NCI-H146 treated with DMSO at 0.1 percent for 48 hours (cell line): ENCODE measurements around the gene PLAGL1.
"Not testable (repeated sequence)": the region's sequence is repeated elsewhere in the genome, so short reads cannot be mapped to it uniquely, and the experiment has no call there.

ENCODE experiments used
- DNase-seq: peaks from one replicate; lab custom pipeline; 2025; ENCODE audit not compliant: unreplicated experiment; lab: John Stamatoyannopoulos, UW

Gene PLAGL1

DNA sequence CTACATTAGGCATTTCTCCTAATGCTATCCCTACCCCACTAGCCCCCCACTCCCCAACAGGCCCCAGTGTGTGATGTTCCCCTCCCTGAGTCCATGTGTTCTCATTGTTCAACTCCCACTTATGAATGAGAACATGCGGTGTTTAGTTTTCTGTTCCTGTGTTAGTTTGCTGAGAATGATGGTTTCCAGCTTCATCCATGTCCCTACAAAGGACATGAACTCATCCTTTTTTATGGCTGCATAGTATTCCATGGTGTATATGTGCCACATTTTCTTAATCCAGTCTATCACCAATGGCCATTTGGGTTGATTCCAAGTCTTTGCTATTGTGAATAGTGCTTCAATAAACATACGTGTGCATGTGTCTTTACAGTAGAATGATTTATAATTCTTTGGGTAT lies 1.6 kb upstream of the PLAGL1 start:
- not testable (repeated sequence) for DNase-seq

DNA sequence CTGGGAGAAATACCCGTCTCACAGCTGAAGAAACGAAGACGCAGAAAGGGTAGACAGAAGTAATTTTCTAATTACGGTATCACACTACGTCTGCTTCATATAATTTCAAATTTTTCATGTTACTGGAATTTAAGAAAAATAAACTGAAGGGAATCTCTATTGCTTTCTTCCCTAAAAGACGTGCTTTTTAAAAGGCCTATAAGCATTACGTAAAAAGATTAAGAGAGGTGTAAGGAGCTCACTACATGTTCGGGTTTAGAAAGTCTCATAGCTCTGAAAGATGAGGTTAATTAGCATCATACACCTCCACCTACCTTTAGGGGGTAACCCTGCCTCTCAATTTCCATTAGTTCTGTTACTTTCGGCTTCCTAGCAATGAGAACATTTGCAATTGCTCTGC lies 787 bp upstream of the PLAGL1 start:
- DNase-seq = no peak

DNA sequence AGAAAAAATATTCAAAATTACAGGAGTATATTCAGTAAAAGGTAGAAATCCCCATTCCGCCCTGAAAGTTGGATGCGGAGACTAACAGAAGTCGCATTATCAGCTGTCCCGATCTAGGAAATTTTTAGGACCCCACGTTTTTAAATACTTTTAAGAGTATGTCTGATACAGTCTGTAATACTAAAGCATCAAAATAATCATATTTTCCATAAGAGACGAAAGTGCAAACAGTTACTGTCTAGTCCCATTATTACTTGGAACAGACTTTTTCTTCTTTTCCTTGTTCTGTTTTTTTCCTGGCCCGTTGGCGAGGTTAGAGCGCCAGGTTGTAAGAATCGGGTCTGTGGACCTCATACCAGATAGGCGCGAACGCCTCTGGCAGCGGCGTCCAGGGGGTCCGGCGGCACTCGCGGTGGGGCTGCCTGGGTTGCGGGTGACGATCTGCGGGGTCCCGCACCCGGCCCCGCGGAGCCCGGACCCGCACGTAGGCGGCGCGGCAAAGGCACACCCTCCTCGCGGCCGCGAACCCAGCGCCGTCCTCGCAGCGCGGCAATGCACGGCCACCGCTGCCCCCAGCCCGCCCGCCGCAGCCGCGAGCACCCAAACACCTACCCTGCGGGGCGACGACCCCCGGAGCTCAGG lies 460 bp downstream of the PLAGL1 start:
- DNase-seq = no peak

DNA sequence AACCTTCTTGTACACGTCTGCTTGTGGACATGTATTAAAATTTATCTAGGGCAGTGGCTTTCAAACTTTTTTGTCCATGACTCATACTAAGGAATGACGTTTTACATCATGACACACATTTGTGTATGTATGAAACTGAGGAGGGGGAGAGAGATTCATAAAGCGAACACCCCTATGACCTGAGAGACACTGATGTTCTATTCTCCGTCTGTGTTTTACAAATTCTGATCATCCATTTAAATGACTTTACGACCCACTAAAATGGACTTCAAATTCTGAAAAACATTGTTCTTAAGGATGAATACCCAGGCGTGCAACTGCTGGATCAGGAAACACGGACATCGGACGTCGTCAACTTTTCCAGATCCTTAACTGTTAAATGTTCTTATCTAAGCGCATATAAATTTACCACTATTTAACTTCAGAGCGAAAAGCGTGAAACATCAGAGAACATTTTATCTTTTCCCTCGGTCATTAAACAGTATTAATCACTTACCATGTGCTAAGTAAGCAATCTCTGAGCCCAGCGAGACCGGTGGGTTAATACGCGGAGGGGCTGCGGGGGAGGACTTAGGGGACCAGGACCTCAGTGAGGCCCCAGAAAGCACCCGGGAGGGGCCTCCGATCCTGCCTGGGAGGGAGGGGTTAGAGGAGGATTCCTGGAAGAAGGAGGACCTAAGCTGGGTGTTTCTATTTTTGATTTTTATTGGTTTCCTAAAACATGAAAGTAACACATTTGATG lies 1.2 kb downstream of the PLAGL1 start:
- DNase-seq = no peak

DNA sequence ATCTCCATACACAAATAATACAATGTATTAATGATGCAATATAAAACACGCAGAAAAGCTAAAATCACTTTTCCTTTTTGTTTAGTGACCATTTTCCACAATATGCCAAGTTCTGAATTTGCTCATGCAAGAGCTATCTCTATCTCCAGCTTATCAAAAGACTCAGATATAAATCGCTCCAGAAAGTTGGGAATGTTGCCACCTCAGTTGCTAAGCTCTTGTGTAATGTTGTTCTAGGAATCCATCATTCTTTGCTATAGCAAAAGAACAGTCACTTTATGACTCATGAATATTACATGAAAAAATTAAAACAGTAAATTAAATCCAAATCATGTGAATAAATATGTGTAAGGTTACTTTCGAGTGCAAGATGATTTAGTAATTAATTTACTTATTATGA lies 8.7 kb downstream of the PLAGL1 start:
- no peak for DNase-seq

DNA sequence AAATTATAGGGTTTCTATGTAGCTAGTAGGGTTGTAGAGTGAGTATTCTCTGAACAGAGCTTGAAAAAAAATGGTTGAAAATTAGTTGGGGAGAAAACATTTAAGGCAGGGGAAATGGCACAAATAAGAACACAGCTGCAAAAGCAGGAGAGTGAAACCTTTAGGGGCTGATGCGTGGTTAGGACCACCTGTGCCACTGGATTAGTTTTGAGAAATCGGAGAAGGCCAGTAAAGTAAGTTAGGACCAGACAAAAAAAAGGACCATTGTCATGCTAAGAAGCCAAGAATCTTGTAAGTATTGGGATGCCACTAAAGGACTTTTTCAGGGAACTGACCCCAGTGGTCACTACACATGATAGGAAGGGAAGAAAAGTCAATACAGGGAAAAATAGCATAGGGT lies 9.4 kb downstream of the PLAGL1 start:
- DNase-seq = no peak

DNA sequence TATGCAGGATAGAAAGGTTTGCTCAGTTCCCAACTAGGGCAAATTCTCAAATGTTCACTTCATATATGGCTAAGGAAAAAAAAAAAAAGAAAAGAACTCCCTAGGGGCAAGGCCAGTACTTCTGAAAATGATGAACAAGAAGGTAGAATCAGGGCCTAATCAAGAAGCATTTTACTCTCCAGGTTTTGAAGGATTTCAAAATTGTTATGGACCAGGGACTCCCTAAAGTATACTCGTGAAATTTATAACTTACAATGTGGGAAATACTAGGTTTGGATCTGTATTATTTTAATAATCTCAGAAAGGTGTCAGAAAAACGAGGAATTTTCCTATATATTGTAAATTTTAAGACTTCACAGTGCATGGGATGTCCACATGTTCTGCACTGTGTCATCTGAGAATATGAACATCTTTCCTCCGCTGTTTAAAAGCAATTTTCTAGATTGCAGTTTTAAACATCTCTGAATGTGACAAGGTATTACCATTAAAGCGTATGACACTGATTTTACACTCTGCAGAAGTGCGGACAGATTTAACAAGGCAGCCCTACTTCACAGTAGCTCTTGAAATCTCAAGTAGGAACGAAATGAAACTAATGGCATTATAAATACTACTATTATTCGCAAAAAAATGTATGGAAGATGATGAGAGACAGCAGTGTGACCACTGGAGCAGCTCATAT lies 14.0 kb downstream of the PLAGL1 start:
- DNase-seq = no peak

DNA sequence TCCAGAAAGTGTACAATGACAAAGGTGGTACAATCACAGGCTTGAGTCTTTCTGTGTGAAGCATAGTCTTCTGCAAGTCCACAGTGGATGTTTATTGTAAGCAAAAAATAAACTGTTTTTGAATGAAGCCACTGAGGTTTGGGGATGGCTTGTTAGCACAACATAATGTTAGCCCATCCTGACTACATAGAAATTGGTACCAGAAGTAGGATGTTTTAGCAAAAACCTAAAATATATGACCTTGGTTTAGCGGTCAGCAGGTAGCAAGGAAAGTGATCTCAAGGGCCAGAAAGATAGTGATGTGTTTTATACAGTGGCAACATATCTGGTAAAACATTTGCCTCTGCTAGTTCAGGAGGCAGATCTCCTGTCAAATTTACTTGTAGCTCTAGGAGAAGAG lies 15.8 kb downstream of the PLAGL1 start:
- no peak for DNase-seq

DNA sequence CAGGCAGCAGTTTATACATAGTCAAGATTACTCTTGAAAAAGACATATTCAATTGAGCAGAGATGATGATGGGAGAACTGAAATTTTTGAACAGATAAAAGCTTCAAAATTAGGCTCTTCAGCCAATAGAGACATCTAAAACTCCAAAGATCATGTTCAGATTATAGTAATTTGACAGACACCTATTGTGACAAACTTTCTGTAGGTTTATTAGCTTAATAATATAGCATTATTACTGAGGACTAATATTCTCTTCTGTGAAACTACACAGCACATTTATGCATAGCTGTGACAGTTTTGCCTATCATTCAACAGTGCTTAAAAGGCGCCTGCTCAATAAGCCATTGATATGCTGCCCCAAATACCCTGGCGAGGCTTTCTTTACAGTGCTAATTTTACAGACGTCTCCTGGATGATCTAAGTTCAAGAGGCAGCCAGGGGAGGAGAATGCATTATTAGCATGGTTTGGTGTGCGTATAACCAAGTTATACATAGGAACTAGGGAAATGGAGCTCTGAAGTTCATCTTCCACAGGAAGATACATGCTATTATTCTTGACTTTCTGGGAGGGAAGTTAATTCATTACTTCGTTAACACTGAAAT lies 21.5 kb downstream of the PLAGL1 start:
- no peak for DNase-seq

DNA sequence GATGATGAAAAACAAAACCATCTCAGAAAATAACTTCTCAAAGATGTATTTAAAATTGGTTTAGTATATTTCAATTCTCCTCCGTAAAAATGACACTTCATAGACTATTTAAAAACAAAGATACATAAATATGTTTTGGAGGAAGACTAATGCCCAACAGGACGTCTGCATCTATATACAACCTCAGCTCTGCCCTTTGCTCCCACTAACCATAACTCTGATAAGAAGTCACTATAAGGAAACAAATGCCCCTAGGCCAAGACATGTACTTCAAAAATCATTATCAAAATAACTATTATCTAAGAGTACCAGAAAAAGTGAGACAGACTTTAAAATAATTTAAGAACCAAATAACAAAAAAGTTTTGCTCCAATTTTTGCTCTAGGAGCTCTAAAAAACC lies 23.4 kb downstream of the PLAGL1 start:
- DNase-seq = no peak

DNA sequence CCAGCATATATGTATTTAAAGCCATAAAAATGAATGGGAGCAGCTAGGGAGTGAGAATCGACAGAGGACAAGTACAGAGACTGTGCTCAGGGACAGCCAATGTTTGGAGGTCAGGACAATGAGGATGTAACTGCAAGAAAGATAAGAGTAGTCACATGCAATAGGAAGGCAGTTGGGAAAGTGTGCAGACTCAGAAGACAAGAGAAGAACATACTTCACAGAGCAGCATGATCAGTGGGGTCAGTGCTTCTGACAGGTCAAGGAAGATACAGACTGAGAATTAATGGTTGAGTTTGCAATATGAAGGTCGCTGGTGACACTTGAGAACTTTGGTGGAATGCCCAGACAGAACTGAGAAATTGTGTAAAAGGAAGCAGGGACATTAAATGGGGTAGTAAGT lies 25.1 kb downstream of the PLAGL1 start:
- DNase-seq = no peak

DNA sequence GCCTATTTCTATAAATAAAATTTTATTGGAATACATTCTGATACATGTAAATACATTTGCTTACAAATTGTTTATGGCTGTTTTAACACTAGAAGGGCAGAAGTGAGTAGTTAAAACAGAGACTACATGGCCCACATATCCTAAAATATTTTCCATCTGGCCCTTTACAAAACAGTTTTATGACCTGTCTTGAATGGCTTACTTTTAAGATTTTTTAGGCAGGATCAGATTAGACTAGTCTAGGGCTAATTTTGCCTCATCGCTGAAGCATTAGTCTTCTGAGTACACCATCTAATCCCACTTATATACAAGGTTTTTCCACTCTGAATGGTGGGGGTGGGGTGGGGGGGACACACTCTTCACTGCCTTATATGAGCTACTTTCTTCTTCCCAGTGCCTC lies 27.1 kb downstream of the PLAGL1 start:
- DNase-seq = no peak

DNA sequence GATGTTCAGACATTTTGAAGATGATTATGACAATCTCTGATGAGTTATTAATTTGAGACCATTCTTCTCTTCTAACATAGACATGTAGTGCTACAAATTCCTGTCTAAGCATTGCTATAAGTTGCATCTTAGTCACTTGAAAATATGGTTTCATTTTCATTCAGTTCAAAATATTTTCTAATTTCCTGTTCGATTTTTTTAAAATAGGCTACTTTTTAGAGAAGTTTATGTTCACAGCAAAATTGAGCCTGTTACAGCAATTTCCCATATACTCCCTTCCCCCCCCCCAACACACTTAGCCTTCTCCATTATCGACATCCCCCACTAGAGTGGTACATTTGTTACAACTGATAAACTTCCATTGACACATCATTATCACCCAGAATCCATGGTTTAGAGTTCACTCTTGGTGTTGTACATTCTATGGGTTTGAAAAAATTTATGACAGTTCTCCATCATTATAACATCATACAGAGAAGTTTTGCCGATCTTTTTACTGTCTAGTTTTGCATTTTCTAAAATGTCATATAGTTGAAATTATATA lies 31.2 kb downstream of the PLAGL1 start:
- no peak for DNase-seq

DNA sequence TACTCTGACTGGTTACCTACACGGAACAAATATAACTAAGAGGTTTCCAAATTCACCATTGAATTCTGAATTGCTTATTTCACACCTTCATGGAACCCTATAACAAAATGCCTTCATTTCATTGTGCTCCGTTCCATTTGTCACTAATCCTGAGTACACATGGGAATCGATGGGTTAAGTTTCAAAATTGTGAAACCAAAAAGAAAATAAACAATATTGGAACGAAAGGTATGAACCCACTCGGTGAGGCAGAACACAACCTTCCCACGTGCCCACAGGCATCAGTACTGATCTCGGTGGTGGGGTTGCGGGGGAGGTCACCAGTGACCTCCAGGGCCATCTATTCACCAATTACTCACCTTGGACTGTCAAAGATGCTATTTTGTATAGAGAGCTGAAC lies 34.0 kb downstream of the PLAGL1 start:
- DNase-seq = no peak

DNA sequence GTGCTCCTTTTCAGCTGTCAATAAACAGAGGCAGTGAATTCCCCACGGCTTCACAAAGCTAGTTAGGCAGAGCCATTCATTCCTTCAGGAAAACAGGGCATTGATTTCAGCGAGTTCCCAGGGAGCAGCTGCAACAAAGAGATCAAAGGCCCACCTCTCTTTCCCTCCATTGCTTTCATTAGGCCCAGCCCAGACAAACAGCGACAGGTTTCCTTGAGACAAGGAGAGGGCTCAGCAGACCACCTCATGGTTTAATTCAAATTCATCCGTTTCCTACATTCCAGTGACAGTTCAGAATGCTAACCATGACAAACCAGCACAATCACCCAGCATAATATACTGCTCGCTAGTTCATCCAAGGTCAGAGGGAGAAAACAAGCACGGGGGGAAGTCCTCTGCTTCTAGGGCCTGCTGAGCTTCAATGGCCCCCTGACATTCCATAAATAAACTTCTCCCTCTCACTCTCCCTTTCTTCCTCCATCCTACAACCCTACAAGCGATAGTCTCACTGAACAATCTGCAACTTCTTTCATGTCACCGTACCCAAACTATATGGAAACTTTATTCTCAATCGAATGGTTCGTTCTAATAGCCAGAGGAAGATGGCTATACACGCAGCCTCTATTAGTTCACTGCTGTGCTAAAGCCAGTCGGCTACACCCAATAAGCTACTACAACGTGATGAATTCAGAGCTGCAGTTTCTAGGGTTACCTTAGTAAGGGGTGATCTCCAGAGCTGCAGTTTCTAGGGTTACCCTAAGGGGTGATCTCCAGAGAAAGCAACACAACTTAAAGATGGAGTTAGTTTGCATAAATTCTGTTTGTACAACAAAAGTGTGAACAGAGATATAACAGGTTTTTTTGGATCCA lies 34.7 kb downstream of the PLAGL1 start:
- no peak for DNase-seq

DNA sequence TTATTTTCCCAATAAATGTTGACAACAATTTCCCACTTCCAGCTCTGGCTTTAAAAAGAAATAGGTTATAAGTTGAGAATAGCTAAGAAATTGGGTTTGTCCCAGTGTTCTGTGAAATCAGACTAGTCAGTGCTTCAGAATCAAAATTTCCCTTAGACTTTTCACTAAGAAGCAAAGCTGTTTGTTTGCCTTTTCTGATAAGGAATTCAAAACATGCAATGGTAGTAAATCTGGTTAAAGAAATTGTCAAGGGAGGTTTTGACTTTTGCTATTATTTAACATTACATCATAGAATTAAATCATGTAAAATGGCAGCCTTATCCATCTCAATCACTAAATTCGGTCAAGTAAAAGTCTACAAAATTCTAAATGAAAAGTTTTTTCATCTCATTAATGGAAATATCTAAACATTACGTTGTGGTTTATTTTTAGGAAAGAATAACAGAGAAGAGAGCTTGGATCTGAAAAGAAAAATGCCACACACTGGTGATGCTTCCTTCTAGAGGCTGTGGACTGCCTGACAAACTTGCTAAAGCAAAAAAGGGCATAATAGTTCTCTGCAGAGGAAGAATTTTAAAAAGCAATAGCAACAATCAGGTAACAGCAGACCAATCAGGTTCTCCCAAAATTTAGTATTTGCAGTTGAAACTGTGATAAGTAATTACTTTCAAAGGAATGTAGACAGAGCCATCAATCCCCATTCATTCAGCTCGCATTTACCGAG lies 36.4 kb downstream of the PLAGL1 start:
- DNase-seq = no peak

DNA sequence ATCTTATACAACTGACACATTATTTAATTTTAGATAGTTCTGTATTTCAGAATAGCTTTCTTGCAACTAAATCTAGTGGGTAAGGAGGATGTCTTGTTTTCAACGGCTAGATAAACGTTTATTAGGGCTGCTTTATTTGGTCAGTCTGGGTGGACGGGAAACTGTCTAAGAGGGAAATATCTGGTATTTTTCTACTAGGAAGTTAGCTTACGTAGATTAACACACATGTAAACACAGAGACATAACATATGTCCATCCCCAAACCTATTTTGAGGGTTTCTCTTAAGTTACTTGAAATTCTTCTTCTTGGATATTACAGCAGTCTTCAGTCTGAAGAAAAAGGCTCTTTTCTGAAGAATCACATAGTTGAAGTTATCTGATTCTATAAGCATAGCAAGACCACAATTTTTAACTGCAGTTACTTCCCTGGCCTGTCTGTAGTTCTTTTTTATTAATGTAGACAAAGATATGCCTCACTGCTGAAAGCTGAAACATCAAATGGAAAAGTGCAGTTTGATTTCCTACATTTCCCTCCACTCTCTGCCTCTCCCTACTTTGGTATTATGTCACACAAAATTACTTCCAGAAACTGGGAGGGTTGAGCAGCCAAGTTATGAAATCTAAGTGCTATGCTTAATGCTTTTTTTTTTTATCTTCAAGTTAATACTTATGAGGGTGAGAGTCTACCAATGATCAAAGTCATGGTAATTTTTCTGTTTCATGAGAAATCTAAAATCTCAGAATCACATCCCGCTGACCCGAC lies 37.4 kb downstream of the PLAGL1 start:
- DNase-seq = no peak

DNA sequence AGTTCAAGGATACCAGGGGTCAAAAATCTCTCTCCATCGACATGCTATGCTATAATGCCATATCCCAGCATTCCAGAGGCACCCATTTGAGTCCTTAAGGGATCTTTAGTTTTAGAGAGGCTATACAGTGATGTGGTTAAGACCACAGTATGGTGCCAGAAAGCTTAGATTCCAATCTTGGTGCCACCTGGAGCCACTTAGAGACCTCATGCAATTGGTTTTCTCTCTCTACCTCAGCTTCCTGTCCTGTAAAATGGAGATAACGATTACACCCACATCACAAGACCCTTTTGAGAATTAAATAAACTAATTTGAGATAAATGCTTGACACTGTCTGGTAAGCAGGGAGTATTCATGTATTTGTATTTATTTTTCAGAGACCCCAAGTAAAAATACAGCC lies 39.0 kb downstream of the PLAGL1 start:
- no peak for DNase-seq

DNA sequence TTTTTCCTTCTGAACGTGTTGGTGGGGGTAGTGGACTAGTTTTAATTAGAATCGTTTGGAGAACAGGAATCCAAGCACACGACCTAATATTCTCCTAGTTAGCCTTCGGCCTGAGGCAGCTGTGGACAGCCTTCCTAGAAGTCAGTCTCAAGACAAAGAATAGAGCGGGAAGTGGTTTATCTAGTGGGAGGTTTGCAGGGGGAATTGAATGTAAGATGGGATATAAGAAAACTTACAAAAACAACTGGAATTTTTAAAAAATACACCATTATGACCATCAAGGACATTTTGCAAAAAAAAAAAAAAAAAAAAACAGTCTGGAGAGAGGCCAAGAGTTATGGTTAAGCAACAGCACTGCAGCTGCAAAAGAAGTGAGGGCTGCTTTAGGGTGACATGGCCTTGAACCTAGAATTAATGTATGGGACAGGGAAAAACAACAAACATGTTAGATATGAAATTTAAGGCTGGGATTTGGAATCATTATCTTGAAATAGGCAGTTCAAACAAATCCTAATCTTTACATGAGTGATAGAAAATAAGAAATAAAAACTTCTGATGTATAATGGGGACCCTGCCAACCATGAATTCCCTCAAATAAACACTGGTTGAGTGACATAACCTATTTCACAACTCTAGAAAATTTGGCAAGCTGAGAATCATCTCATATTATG lies 40.2 kb downstream of the PLAGL1 start:
- DNase-seq = no peak
